ENCODE results near the gene KIAA1217. TPM values are rescaled to one million over a fixed set of nuclear protein-coding genes. Genes with fewer than 3 reads are reported as not detected.

The KIAA1217 gene
- polyA plus RNA-seq, 1 experiment = 2.2 TPM

- ChIA-PET POLR2A (no interaction called here), CTCF (no interaction called here)
- Histone ChIP-seq H3K4me3 (ENCODE audit: low read depth, low read length) (no peak overlapping the region), H3K27me3 (ENCODE audit: control insufficient read depth, insufficient read depth, low read length) (no peaks in the 10 kb centered on the region), H3K36me3 (ENCODE audit: control insufficient read depth, insufficient read depth, low read length) (no peaks in the 10 kb centered on the region)
- no peak for TF ChIP-seq CTCF (IDR thresholded peaks at IDR 0.05; ENCODE audit: insufficient read depth, low read depth, low read length)
- DNase-seq (ENCODE audit: low read depth) = no peak
Observed at GRCh38 chr10:24575481-24576002, 366.6 kb downstream of the KIAA1217 start.

DNA sequence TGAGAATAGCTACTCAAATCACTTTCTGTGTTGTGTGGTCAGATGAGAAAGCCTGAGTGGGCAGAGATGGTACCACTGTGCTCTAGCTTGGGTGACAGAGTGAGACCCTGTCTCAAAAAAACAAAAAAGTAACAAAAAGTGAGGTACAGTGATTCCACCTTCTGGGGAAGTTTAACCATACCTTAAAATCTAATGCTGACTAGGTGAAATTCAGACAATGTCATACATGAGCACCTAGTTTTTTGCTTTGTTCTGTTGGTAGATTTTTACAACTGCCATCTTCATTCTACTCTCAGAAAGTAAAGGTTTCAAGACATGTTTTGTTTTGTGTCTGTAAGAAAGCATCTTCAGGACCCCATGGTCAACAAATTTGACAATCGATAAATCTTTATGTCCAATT, 370.5 kb downstream of the KIAA1217 start:
- H3K27me3 ChIP-seq (ENCODE audit: control insufficient read depth, insufficient read depth, low read length) = no peaks in the 10 kb centered on the region
- H3K36me3 ChIP-seq (ENCODE audit: control insufficient read depth, insufficient read depth, low read length) = no peaks in the 10 kb centered on the region; the same call in 1 of the 2 replicates
- POLR2A ChIA-PET = no interaction called here
- CTCF ChIA-PET = interaction anchor here (0.8 to 2.3 kb wide), 3 partner anchors 14 to 46 kb away, joined by 3 to 7 read pairs (median 4); no protein-coding TSS in a partner anchor
- TF ChIP-seq CTCF (IDR thresholded peaks at IDR 0.05; ENCODE audit: insufficient read depth, low read depth, low read length) = no peak
- DNase-seq (ENCODE audit: low read depth) = no peak
- H3K4me3 ChIP-seq (ENCODE audit: low read depth, low read length) = no peak overlapping the region

- no peak overlapping the region for H3K4me3 ChIP-seq (ENCODE audit: low read depth, low read length)
- no peak for DNase-seq (ENCODE audit: low read depth)
- no peaks in the 10 kb centered on the region for H3K27me3 ChIP-seq (ENCODE audit: control insufficient read depth, insufficient read depth, low read length)
- POLR2A ChIA-PET = no interaction called here
- no peak for TF ChIP-seq CTCF (IDR thresholded peaks at IDR 0.05; ENCODE audit: insufficient read depth, low read depth, low read length)
- H3K36me3 ChIP-seq (ENCODE audit: control insufficient read depth, insufficient read depth, low read length) = no peaks in the 10 kb centered on the region; the same call in 1 of the 2 replicates
- CTCF ChIA-PET = interaction anchor here (0.8 to 2.3 kb wide), 3 partner anchors 14 to 46 kb away, joined by 3 to 7 read pairs (median 4); no protein-coding TSS in a partner anchor
Observed at GRCh38 chr10:24579906-24580305, 371.0 kb downstream of the KIAA1217 start.

DNA sequence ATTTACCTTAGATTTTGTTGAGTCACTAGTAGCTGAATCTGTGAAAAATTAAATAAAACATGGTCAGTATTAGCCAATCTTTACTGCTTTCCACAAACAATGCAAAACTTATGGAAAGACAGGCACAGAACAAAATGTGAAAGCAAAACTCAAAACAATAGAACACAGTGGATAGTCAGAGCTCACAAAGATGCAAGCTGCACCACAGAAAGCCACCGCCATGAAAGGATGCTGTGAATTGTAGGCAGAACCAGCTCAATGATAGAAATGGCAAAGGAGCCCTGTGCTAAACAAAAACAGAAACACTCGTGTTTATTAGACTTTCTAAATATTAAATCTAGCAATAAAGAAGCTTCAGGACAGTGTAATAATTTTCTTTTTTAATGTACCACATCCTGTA, 380.3 kb downstream of the KIAA1217 start:
- CTCF ChIA-PET = interaction anchor here (1.2 to 1.4 kb wide), 2 partner anchors 15 to 637 kb away, joined by 3 to 4 read pairs; no protein-coding TSS in a partner anchor
- Histone ChIP-seq H3K36me3 (ENCODE audit: control insufficient read depth, insufficient read depth, low read length) (peaks cover 4% of the 10 kb centered on the region), H3K27me3 (ENCODE audit: control insufficient read depth, insufficient read depth, low read length) (no peaks in the 10 kb centered on the region), H3K4me3 (ENCODE audit: low read depth, low read length) (no peak overlapping the region)
- no peak for DNase-seq (ENCODE audit: low read depth)
- TF ChIP-seq CTCF (IDR thresholded peaks at IDR 0.05; ENCODE audit: insufficient read depth, low read depth, low read length) = no peak
- POLR2A ChIA-PET = no interaction called here

GRCh38 chr10:24590697-24591457, 381.9 kb downstream of the KIAA1217 start:
- Histone ChIP-seq H3K36me3 (ENCODE audit: control insufficient read depth, insufficient read depth, low read length) (peaks cover 5% of the 10 kb centered on the region), H3K27me3 (ENCODE audit: control insufficient read depth, insufficient read depth, low read length) (no peaks in the 10 kb centered on the region), H3K4me3 (ENCODE audit: low read depth, low read length) (no peak overlapping the region)
- POLR2A ChIA-PET = no interaction called here
- DNase-seq (ENCODE audit: low read depth) = no peak
- CTCF ChIA-PET = interaction anchor here (1.2 kb wide), 1 partner anchor 636 kb away, joined by 4 read pairs; no protein-coding TSS in a partner anchor
- no peak for TF ChIP-seq CTCF (IDR thresholded peaks at IDR 0.05; ENCODE audit: insufficient read depth, low read depth, low read length)

All from BJ (cell line).